MM.1S (cell line): ENCODE data around the gene GPR4.

Experiments
- DNase-seq: peaks from one replicate; pipeline ENCODE4 v3.0.0-alpha.2; 2015
- H2AFZ ChIP-seq: fragments of 300-600 bp; sonication (generic); 2 replicates; pipeline ENCODE4 v1.6.0; 2016; ENCODE audit warnings: antibody characterized with exemption, low read length
- H3F3A ChIP-seq: fragments of 300-600 bp; sonication (generic); 2 replicates; pipeline ENCODE4 v1.6.1; 2016; ENCODE audit warnings: mild to moderate bottlenecking, antibody characterized with exemption, low read length, moderate library complexity, mixed read lengths; ENCODE audit not compliant: insufficient read depth
- H3K27ac ChIP-seq: fragments of 300-600 bp; sonication (generic); 2 replicates; pipeline ENCODE4 v1.5.1; 2016; ENCODE audit warnings: mild to moderate bottlenecking, low read length
- H3K27me3 ChIP-seq: fragments of 300-600 bp; sonication (generic); replicated peaks from 2 replicates; pipeline ENCODE4 v1.6.0; 2016; ENCODE audit warnings: low read length; ENCODE audit not compliant: insufficient read depth
- H3K36me3 ChIP-seq: fragments of 300-600 bp; sonication (generic); replicated peaks from 2 replicates; pipeline ENCODE4 v1.6.1; 2016; ENCODE audit warnings: mild to moderate bottlenecking, low read length, mixed read lengths; ENCODE audit not compliant: insufficient read depth
- H3K4me1 ChIP-seq: fragments of 300-600 bp; sonication (generic); 2 replicates; pipeline ENCODE4 v1.6.1; 2016; ENCODE audit warnings: low read length, mixed read lengths
- H3K4me2 ChIP-seq: fragments of 300-600 bp; sonication (generic); 2 replicates; pipeline ENCODE4 v1.6.0; 2016; ENCODE audit warnings: low read depth, low read length
- H3K4me3 ChIP-seq: fragments of 300-600 bp; sonication (generic); 2 replicates; pipeline ENCODE4 v1.5.1; 2016; ENCODE audit warnings: low read length, mixed read lengths
- H3K79me2 ChIP-seq: fragments of 300-600 bp; sonication (generic); 2 replicates; pipeline ENCODE4 v1.6.1; 2016; ENCODE audit warnings: mixed run types, low read length, mixed read lengths
- H3K9ac ChIP-seq: fragments of 300-600 bp; sonication (generic); 2 replicates; pipeline ENCODE4 v1.6.1; 2016; ENCODE audit warnings: low read length, mixed read lengths
- H3K9me2 ChIP-seq: fragments of 300-600 bp; sonication (generic); replicated peaks from 2 replicates; pipeline ENCODE4 v1.6.1; 2016; ENCODE audit warnings: mild to moderate bottlenecking, low read length, mixed read lengths; ENCODE audit not compliant: insufficient read depth
- H3K9me3 ChIP-seq: fragments of 300-600 bp; sonication (generic); replicated peaks from 2 replicates; pipeline ENCODE4 v1.6.1; 2016; ENCODE audit warnings: mild to moderate bottlenecking, low read length, mixed read lengths; ENCODE audit not compliant: insufficient read depth
- H4K20me1 ChIP-seq: fragments of 300-600 bp; sonication (generic); 2 replicates; pipeline ENCODE4 v1.6.1; 2016; ENCODE audit warnings: mild to moderate bottlenecking, low read length, moderate library complexity, mixed read lengths; ENCODE audit not compliant: insufficient read depth
- CTCF ChIP-seq: fragments of 300-600 bp; sonication (generic); IDR thresholded peaks from 2 replicates; pipeline ENCODE4 v1.5.1; 2016; ENCODE audit warnings: antibody characterized with exemption, low read length, mixed read lengths
- EZH2 ChIP-seq: fragments of 300-600 bp; sonication (generic); optimal IDR thresholded peaks from 2 replicates; pipeline ENCODE3; 2017; ENCODE audit warnings: low read depth, mild to moderate bottlenecking, antibody characterized with exemption, low read length, mixed read lengths
- EZH2phosphoT487 ChIP-seq: fragments of 300-600 bp; sonication (generic); IDR thresholded peaks from 2 replicates; pipeline ENCODE4 v1.6.1; 2018; ENCODE audit warnings: antibody characterized with exemption, low read length

GPR4 gene

GRCh38 chr19:45645631-45646344, 43.8 kb upstream of the GPR4 start:
- DNase-seq = peak; percentile 93
- Histone ChIP-seq H3K27ac (no peak overlapping the region), H3K79me2 (no peaks in the 10 kb centered on the region), H3K9ac (peak overlapping the region; percentile 33; the same call in 1 of the 2 replicates), H3F3A (peaks cover 33% of the 10 kb centered on the region), H3K4me3 (peak overlapping the region; percentile 66), H3K9me3 (no peaks in the 10 kb centered on the region), H3K27me3 (peaks cover 6% of the 10 kb centered on the region; the same call in 1 of the 2 replicates), H2AFZ (peak overlapping the region; percentile 87), H4K20me1 (no peaks in the 10 kb centered on the region), H3K4me1 (peaks cover 5% of the 10 kb centered on the region; the same call in 1 of the 2 replicates), H3K9me2 (no peaks in the 10 kb centered on the region), H3K4me2 (peak overlapping the region; percentile 77), H3K36me3 (no peaks in the 10 kb centered on the region)
- TF ChIP-seq CTCF (no peak), EZH2phosphoT487 (no peak)

- Histone ChIP-seq H3K4me2 (peak overlapping the region; percentile 77), H3K79me2 (no peaks in the 10 kb centered on the region), H3K27ac (no peak overlapping the region), H3K4me1 (peaks cover 7% of the 10 kb centered on the region; the same call in 1 of the 2 replicates), H3K4me3 (peak overlapping the region; percentile 66), H3F3A (peaks cover 36% of the 10 kb centered on the region), H3K27me3 (peaks cover 6% of the 10 kb centered on the region; the same call in 1 of the 2 replicates), H3K9me3 (no peaks in the 10 kb centered on the region), H2AFZ (peak overlapping the region; percentile 87), H3K36me3 (no peaks in the 10 kb centered on the region), H3K9me2 (no peaks in the 10 kb centered on the region), H3K9ac (no peak overlapping the region; the same call in 1 of the 2 replicates), H4K20me1 (no peaks in the 10 kb centered on the region)
- no peak for TF ChIP-seq EZH2
- DNase-seq = no peak
Measured at GRCh38 chr19:45645068-45645630, 43.1 kb upstream of the GPR4 start.

GRCh38 chr19:45643927-45644771, 42.1 kb upstream of the GPR4 start:
- TF ChIP-seq EZH2 (no peak), CTCF (no peak), EZH2phosphoT487 (no peak)
- no peaks in the 10 kb centered on the region for H3K9me3 ChIP-seq
- H3K9ac ChIP-seq = no peak overlapping the region
- H3K27ac ChIP-seq = no peak overlapping the region
- no peaks in the 10 kb centered on the region for H3K36me3 ChIP-seq
- no peaks in the 10 kb centered on the region for H4K20me1 ChIP-seq
- H2AFZ ChIP-seq = no peak overlapping the region
- no peak for DNase-seq
- no peaks in the 10 kb centered on the region for H3K79me2 ChIP-seq
- H3F3A ChIP-seq = peaks cover 36% of the 10 kb centered on the region
- H3K4me2 ChIP-seq = peak overlapping the region; percentile 97; the same call in 1 of the 2 replicates
- H3K4me1 ChIP-seq = peaks cover 7% of the 10 kb centered on the region; the same call in 1 of the 2 replicates
- H3K9me2 ChIP-seq = no peaks in the 10 kb centered on the region
- peaks cover 6% of the 10 kb centered on the region; the same call in 1 of the 2 replicates for H3K27me3 ChIP-seq
- H3K4me3 ChIP-seq = no peak overlapping the region
